Measurements from ENCODE around the gene GGTLC2.
"Not testable (repeated sequence)": the region's sequence is repeated elsewhere in the genome, so short reads cannot be mapped to it uniquely, and the experiment has no call there.

- TF ChIP-seq, protein P1, sequence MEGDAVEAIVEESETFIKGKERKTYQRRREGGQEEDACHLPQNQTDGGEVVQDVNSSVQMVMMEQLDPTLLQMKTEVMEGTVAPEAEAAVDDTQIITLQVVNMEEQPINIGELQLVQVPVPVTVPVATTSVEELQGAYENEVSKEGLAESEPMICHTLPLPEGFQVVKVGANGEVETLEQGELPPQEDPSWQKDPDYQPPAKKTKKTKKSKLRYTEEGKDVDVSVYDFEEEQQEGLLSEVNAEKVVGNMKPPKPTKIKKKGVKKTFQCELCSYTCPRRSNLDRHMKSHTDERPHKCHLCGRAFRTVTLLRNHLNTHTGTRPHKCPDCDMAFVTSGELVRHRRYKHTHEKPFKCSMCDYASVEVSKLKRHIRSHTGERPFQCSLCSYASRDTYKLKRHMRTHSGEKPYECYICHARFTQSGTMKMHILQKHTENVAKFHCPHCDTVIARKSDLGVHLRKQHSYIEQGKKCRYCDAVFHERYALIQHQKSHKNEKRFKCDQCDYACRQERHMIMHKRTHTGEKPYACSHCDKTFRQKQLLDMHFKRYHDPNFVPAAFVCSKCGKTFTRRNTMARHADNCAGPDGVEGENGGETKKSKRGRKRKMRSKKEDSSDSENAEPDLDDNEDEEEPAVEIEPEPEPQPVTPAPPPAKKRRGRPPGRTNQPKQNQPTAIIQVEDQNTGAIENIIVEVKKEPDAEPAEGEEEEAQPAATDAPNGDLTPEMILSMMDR (IDR thresholded peaks at IDR 0.05), result not testable (repeated sequence)
- not testable (repeated sequence) for TF ChIP-seq POLR2AphosphoS5, POLR2A (IDR thresholded peaks at IDR 0.05)
Observed at GRCh38 chr22:22686202-22687115, 42.0 kb downstream of the GGTLC2 start.
